HepG2 (cell line): ENCODE measurements around the gene RREB1.

Experiments used
- RBM39 ChIP-seq: fragments of 200-400 bp; formaldehyde crosslinking; IDR thresholded peaks from one replicate; pipeline ENCODE4 v1.6.1; 2018; ENCODE audit warnings: antibody characterized with exemption, mild to moderate bottlenecking, low read depth, low read length; ENCODE audit not compliant: poor library complexity, severe bottlenecking
- STAT5B ChIP-seq: sonication (generic); formaldehyde crosslinking; IDR thresholded peaks from 2 replicates; pipeline ENCODE4 v1.4.0; 2020; ENCODE audit warnings: missing genetic modification reagents
- ZNF292 ChIP-seq: sonication (generic); formaldehyde crosslinking; IDR thresholded peaks from 2 replicates; pipeline ENCODE4 v1.8.1; 2022; ENCODE audit warnings: mild to moderate bottlenecking, low read depth, missing genetic modification reagents, borderline replicate concordance
- TF ChIP-seq, protein P1 (sequence below): sonication (generic); formaldehyde crosslinking; IDR thresholded peaks from 2 replicates; pipeline ENCODE4 v1.5.0; 2020; ENCODE audit warnings: mild to moderate bottlenecking, missing genetic modification reagents, moderate library complexity
- TF ChIP-seq, protein P2 (sequence below), 2 experiments: sonication (generic) in 1 of 2; formaldehyde crosslinking in 1 of 2; IDR thresholded peaks; 2 replicates each; pipeline versions ENCODE4 v1.4.0 to v1.6.1; 2018 to 2020; ENCODE audit warnings: missing genetic modification reagents in 2 of 2, borderline replicate concordance in 1 of 2, low read depth in 1 of 2, mild to moderate bottlenecking in 1 of 2, missing biosample characterization in 1 of 2
- TF ChIP-seq, protein P3 (sequence below), 2 experiments: sonication (generic) in 1 of 2; formaldehyde crosslinking in 1 of 2; IDR thresholded peaks; 2 replicates each; pipeline versions ENCODE4 v1.5.1 to v1.6.1; 2011 to 2020; ENCODE audit warnings: borderline replicate concordance in 1 of 2, low read depth in 1 of 2, low read length in 1 of 2, mild to moderate bottlenecking in 1 of 2, missing genetic modification reagents in 1 of 2, moderate library complexity in 1 of 2
- TF ChIP-seq, protein P4 (sequence below): IDR thresholded peaks from 2 replicates; pipeline ENCODE4 v1.6.1; 2016; ENCODE audit warnings: control low read depth

DNA sequence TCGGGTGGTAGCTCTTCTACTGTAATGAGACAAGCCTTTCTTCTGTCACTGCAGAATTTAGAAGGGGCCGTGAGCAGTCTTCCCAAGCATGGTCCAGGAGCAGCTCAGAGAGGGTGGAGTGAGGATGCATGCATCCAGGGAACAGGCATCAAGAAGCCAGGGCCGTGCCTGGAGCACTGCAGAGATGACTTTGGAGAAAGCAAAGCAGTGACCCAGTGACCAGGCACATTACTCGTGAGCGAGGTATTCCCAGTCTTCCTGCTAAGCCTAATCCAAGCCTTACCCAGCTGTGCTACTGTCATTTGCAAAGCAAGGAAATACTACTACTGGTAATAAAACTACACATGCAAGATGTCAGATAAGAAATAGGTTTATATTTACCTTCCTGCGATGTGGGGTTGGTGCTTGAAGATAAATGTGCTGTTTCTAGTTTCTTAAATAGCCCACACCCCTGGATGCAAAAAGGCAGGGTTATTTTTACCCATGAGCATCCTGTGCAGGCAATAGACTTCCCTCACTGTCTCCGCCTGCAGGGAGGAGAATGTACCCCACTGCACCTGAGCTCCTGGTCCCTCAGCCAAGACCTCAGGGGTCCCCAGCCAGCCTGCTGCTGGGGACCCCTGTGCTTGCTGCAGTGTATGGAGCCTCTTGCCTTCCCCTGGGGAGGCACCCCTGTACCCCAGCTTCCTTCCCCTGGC lies 142.3 kb downstream of the RREB1 start:
- no peak for TF ChIP-seq ZNF292 (CRISPR knock-in tag)
- TF ChIP-seq, protein P1, sequence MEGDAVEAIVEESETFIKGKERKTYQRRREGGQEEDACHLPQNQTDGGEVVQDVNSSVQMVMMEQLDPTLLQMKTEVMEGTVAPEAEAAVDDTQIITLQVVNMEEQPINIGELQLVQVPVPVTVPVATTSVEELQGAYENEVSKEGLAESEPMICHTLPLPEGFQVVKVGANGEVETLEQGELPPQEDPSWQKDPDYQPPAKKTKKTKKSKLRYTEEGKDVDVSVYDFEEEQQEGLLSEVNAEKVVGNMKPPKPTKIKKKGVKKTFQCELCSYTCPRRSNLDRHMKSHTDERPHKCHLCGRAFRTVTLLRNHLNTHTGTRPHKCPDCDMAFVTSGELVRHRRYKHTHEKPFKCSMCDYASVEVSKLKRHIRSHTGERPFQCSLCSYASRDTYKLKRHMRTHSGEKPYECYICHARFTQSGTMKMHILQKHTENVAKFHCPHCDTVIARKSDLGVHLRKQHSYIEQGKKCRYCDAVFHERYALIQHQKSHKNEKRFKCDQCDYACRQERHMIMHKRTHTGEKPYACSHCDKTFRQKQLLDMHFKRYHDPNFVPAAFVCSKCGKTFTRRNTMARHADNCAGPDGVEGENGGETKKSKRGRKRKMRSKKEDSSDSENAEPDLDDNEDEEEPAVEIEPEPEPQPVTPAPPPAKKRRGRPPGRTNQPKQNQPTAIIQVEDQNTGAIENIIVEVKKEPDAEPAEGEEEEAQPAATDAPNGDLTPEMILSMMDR = no peak
- no peak for TF ChIP-seq STAT5B (CRISPR knock-in tag)
- TF ChIP-seq, protein P2, sequence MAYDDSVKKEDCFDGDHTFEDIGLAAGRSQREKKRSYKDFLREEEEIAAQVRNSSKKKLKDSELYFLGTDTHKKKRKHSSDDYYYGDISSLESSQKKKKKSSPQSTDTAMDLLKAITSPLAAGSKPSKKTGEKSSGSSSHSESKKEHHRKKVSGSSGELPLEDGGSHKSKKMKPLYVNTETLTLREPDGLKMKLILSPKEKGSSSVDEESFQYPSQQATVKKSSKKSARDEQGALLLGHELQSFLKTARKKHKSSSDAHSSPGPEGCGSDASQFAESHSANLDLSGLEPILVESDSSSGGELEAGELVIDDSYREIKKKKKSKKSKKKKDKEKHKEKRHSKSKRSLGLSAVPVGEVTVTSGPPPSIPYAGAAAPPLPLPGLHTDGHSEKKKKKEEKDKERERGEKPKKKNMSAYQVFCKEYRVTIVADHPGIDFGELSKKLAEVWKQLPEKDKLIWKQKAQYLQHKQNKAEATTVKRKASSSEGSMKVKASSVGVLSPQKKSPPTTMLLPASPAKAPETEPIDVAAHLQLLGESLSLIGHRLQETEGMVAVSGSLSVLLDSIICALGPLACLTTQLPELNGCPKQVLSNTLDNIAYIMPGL (CRISPR knock-in tag; IDR thresholded peaks at IDR 0.05; ENCODE audit: borderline replicate concordance in 1 of 2, low read depth in 1 of 2) = no peak
- TF ChIP-seq, protein P3, sequence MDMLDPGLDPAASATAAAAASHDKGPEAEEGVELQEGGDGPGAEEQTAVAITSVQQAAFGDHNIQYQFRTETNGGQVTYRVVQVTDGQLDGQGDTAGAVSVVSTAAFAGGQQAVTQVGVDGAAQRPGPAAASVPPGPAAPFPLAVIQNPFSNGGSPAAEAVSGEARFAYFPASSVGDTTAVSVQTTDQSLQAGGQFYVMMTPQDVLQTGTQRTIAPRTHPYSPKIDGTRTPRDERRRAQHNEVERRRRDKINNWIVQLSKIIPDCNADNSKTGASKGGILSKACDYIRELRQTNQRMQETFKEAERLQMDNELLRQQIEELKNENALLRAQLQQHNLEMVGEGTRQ (IDR thresholded peaks at IDR 0.05; ENCODE audit: low read depth, low read length) = no peak
- TF ChIP-seq, protein P3 (CRISPR knock-in tag; IDR thresholded peaks at IDR 0.05; ENCODE audit: borderline replicate concordance) = no peak
- TF ChIP-seq RBM39 = no peak
- TF ChIP-seq, protein P4, sequence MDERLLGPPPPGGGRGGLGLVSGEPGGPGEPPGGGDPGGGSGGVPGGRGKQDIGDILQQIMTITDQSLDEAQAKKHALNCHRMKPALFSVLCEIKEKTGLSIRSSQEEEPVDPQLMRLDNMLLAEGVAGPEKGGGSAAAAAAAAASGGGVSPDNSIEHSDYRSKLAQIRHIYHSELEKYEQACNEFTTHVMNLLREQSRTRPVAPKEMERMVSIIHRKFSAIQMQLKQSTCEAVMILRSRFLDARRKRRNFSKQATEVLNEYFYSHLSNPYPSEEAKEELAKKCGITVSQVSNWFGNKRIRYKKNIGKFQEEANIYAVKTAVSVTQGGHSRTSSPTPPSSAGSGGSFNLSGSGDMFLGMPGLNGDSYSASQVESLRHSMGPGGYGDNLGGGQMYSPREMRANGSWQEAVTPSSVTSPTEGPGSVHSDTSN (CRISPR knock-in tag) = no peak
